Effector CD4-positive, alpha-beta T cell (primary cell): ENCODE measurements around the gene HSPA4L.

ENCODE experiments used
- DNase-seq: peaks from one replicate; pipeline ENCODE4 v3.0.0-alpha.2; 2020

The HSPA4L gene

GRCh38 chr4:127783955-127784770, 2.0 kb downstream of the HSPA4L start:
- no peak for DNase-seq

GRCh38 chr4:127788517-127788916, 6.4 kb downstream of the HSPA4L start:
- DNase-seq, result no peak

- no peak for DNase-seq
These were observed 9.3 kb downstream of the HSPA4L start for GRCh38 chr4:127791391-127791790.

- DNase-seq, result no peak
These were observed 11.4 kb downstream of the HSPA4L start for GRCh38 chr4:127793528-127793927.

GRCh38 chr4:127799711-127800110, 17.6 kb downstream of the HSPA4L start:
- no peak for DNase-seq

- DNase-seq, result no peak
These were observed 27.2 kb downstream of the HSPA4L start for GRCh38 chr4:127809173-127809800.

GRCh38 chr4:127810551-127810950, 28.4 kb downstream of the HSPA4L start:
- DNase-seq, result no peak

- no peak for DNase-seq
These were observed 40.3 kb downstream of the HSPA4L start for GRCh38 chr4:127822430-127822829.

GRCh38 chr4:127828121-127828520, 46.0 kb downstream of the HSPA4L start:
- no peak for DNase-seq

- no peak for DNase-seq
These were observed 46.9 kb downstream of the HSPA4L start for GRCh38 chr4:127829014-127829413.

- no peak for DNase-seq
These were observed 50.5 kb downstream of the HSPA4L start for GRCh38 chr4:127832585-127832984.

- no peak for DNase-seq
These were observed 61.8 kb downstream of the HSPA4L start for GRCh38 chr4:127843704-127844600.

- no peak for DNase-seq
These were observed 62.5 kb downstream of the HSPA4L start for GRCh38 chr4:127844601-127845116.

GRCh38 chr4:127846061-127846460, 63.9 kb downstream of the HSPA4L start:
- DNase-seq, result no peak

GRCh38 chr4:127846765-127847164, 64.6 kb downstream of the HSPA4L start:
- DNase-seq, result no peak

GRCh38 chr4:127849505-127850234, 67.5 kb downstream of the HSPA4L start:
- DNase-seq, result no peak

GRCh38 chr4:127852661-127853060, 70.5 kb downstream of the HSPA4L start:
- DNase-seq, result no peak

- DNase-seq, result no peak
These were observed 74.2 kb downstream of the HSPA4L start for GRCh38 chr4:127856196-127856812.

GRCh38 chr4:127856813-127857447, 74.8 kb downstream of the HSPA4L start:
- no peak for DNase-seq

GRCh38 chr4:127857641-127858040, 75.5 kb downstream of the HSPA4L start:
- no peak for DNase-seq

- no peak for DNase-seq
These were observed 86.1 kb downstream of the HSPA4L start for GRCh38 chr4:127868196-127868595.
